Adrenal gland (tissue), 12 donors: ENCODE results near the gene ATF3. TPM values are rescaled to one million over a fixed set of nuclear protein-coding genes. Genes with fewer than 3 reads are reported as not detected.

ENCODE experiments used
- DNase-seq, 7 donors: peaks; one replicate each; pipeline ENCODE4 v3.0.0-alpha.2; 2019 to 2020
- H3K27ac ChIP-seq, 5 donors: fragments of 200-600 bp; sonication (generic) in 4 of 5; 1 replicate in 3 of 5; 2 replicates in 2 of 5; pipeline versions ENCODE4 v1.5.1 to v1.8.0; 2016 to 2020; ENCODE audit warnings: mild to moderate bottlenecking in 1 of 5
- H3K27me3 ChIP-seq: fragments of 200-600 bp; 2 replicates; pipeline ENCODE4 v1.8.0; 2021
- H3K36me3 ChIP-seq, 2 donors: fragments of 200-600 bp; replicated peaks in 1 of 2; 1 replicate in 1 of 2; 2 replicates in 1 of 2; pipeline versions ENCODE4 v1.5.1 to v1.8.0; 2018 to 2022
- H3K4me1 ChIP-seq, 2 donors: fragments of 200-600 bp; replicated peaks in 1 of 2; 1 replicate in 1 of 2; 2 replicates in 1 of 2; pipeline versions ENCODE4 v1.5.1 to v1.8.0; 2018 to 2021
- H3K4me3 ChIP-seq, 4 donors: fragments of 200-600 bp; sonication (generic) in 3 of 4; one replicate each; pipeline ENCODE4 v1.5.1; 2016 to 2018
- H3K9me3 ChIP-seq, 3 donors: fragments of 200-600 bp; sonication (generic) in 1 of 3; replicated peaks in 1 of 3; 1 replicate in 2 of 3; 2 replicates in 1 of 3; pipeline versions ENCODE4 v1.5.1 to v1.8.0; 2016 to 2021
- CTCF ChIP-seq, 6 experiments: fragments of 450-650 bp in 4 of 6; fragments of 200-600 bp in 2 of 6; sonication (generic) in 1 of 6; IDR thresholded peaks; 1 replicate in 5 of 6; 2 replicates in 1 of 6; pipeline versions ENCODE4 v1.5.1 to v1.8.0; 2016 to 2021; ENCODE audit warnings: antibody characterized with exemption in 6 of 6, mild to moderate bottlenecking in 2 of 6, moderate library complexity in 1 of 6
- POLR2A ChIP-seq, 2 donors: fragments of 450-650 bp; IDR thresholded peaks; one replicate each; pipeline ENCODE4 v1.6.1; 2017; ENCODE audit warnings: antibody characterized with exemption in 2 of 2, mild to moderate bottlenecking in 2 of 2, moderate library complexity in 1 of 2
- WGBS, 4 donors: extraction: QIAGEN DNeasy Blood & Tissue Kit in 2 of 4; methylation state at CpG; one replicate each; pipeline versions ENCODE4 v1.1.5 to v1.1.7; 2013 to 2017; 5-methylcytosine and 5-hydroxymethylcytosine counted together
- intact Hi-C, 2 donors: fragments of 100-400 bp; cut with DNase I; formaldehyde crosslinking; loops; one replicate each; pipeline versions ENCODE4 v1.14.1 to v1.15.0; 2022 to 2023
- polyA plus RNA-seq, 3 donors: library from polyadenylated mRNA; stranded (reverse); fragments of 200-250 nt in 2 of 3; fragments of 350-450 nt in 1 of 3; fragmentation: Illumina TruSeq in 1 of 3; extraction: RNeasy Lipid Tissue Mini Kit (QIAGEN cat#74804) in 1 of 3; gene quantifications; one replicate each; pipeline ENCODE4 v1.2.3, GENCODE V29; 2013 to 2014
- total RNA-seq, 9 donors: library from RNA; depleted of rRNA in 4 of 9; stranded (reverse); fragments of >200 nt in 4 of 9; fragments of 120-200 nt in 1 of 9; fragmentation: NEBNext Ultra II Directional in 1 of 9; extraction: Animal tissue kit (Norgen Biotek cat#: 25700) in 1 of 9; gene quantifications; one replicate each; pipeline versions ENCODE4 v1.1.0 to v1.2.4, GENCODE V29; 2013 to 2023
- donor health status: healthy with polysubstance abuse.
- donor health status: Bipolar disorder and iron deficiency.
- donor health status: DM: yes; HTN: yes; CAD: no.
- donor health status: DM: no; HTN: no; CAD: no.
- donor health status: DM: no; HTN: no; CAD: no.
- donor health status: DM: yes; HTN: yes; CAD: no.

ATF3 gene
- total and polyA plus RNA-seq, 12 donors = 1.9 to 19.7 (median 9.9) TPM

GRCh38 chr1:212587888-212588510, 20.6 kb upstream of the ATF3 start:
- intact Hi-C loops = no loop called here
- no peak for DNase-seq
- Histone ChIP-seq H3K27me3 (peaks cover 24% of the 10 kb centered on the region), H3K27ac (no peak overlapping the region), H3K4me1 (no peaks in the 10 kb centered on the region), H3K36me3 (no peaks in the 10 kb centered on the region), H3K9me3 (no peaks in the 10 kb centered on the region), H3K4me3 (no peak overlapping the region)
- 37 to 46% (median 40%) methylated on average over 13 of the region's 13 CpGs for WGBS, 4 donors
- TF ChIP-seq POLR2A (IDR thresholded peaks at IDR 0.05) (no peak), CTCF (IDR thresholded peaks at IDR 0.05) (no peak)

- H3K27ac ChIP-seq = no peak overlapping the region
Observed at GRCh38 chr1:212589446-212589845, 19.1 kb upstream of the ATF3 start.

GRCh38 chr1:212591922-212592321, 16.6 kb upstream of the ATF3 start:
- Histone ChIP-seq H3K27ac (no peak overlapping the region), H3K27me3 (peaks cover 15% of the 10 kb centered on the region), H3K4me3 (no peak overlapping the region), H3K4me1 (peaks cover 0 to 5% of the 10 kb centered on the region in 2 donors), H3K9me3 (no peaks in the 10 kb centered on the region), H3K36me3 (no peaks in the 10 kb centered on the region)
- 73 to 81% (median 77%) methylated on average over 3 of the region's 3 CpGs for WGBS, 4 donors
- TF ChIP-seq POLR2A (IDR thresholded peaks at IDR 0.05) (no peak), CTCF (IDR thresholded peaks at IDR 0.05) (no peak)
- DNase-seq = no peak
- intact Hi-C loops = no loop called here

More at GRCh38 chr1:212589446-212589845, 19.1 kb upstream of the ATF3 start:
- TF ChIP-seq POLR2A (IDR thresholded peaks at IDR 0.05) (no peak), CTCF (IDR thresholded peaks at IDR 0.05) (no peak)
- 67 to 82% (median 78%) methylated on average over 3 of the region's 3 CpGs for WGBS, 4 donors
- H3K9me3 ChIP-seq = no peaks in the 10 kb centered on the region
- peaks cover 24% of the 10 kb centered on the region for H3K27me3 ChIP-seq
- no peak overlapping the region for H3K4me3 ChIP-seq
- DNase-seq = no peak
- no peaks in the 10 kb centered on the region for H3K36me3 ChIP-seq
- intact Hi-C loops = no loop called here
- no peaks in the 10 kb centered on the region for H3K4me1 ChIP-seq

- Histone ChIP-seq H3K4me3 (no peak overlapping the region), H3K27ac (no peak overlapping the region), H3K9me3 (no peaks in the 10 kb centered on the region), H3K36me3 (no peaks in the 10 kb centered on the region), H3K4me1 (peaks cover 0 to 5% of the 10 kb centered on the region in 2 donors), H3K27me3 (peaks cover 8% of the 10 kb centered on the region)
- DNase-seq = no peak
- intact Hi-C loops = no loop called here
- 67 to 83% (median 72%) methylated on average over 3 of the region's 3 CpGs for WGBS, 4 donors
- no peak for TF ChIP-seq POLR2A (IDR thresholded peaks at IDR 0.05)
- TF ChIP-seq CTCF (IDR thresholded peaks at IDR 0.05) = no peak
Observed at GRCh38 chr1:212593821-212594251, 14.7 kb upstream of the ATF3 start.
